ENCODE measurements around the gene STXBP1.
"Not testable (repeated sequence)": the region's sequence is repeated elsewhere in the genome, so short reads cannot be mapped to it uniquely, and the experiment has no call there.

Gene STXBP1

GRCh38 chr9:127613583-127613954, 1.5 kb downstream of the STXBP1 start:
- no peak overlapping the region for H2BK5ac ChIP-seq (ENCODE audit: low read depth, low read length, poor library complexity)
- peaks cover 9% of the 10 kb centered on the region for H3K79me1 ChIP-seq (ENCODE audit: low read length)
- H3K4me1 ChIP-seq (ENCODE audit: control insufficient read depth in 1 of 2, insufficient read depth in 2 of 2, low read length in 2 of 2) = peaks cover 4 to 8% of the 10 kb centered on the region in 2 experiments
- H3K18ac ChIP-seq (ENCODE audit: low read length) = no peak overlapping the region
- no peak for DNase-seq
- H3K4me3 ChIP-seq (ENCODE audit: low read depth, low read length) = no peak overlapping the region
- H3K4ac ChIP-seq (ENCODE audit: low read depth, low read length) = no peak overlapping the region
- H3K27ac ChIP-seq (ENCODE audit: low read depth, low read length) = no peak overlapping the region
- H2AFZ ChIP-seq (ENCODE audit: insufficient read depth, low read length, poor library complexity) = peak overlapping the region; percentile 20
- H3K27me3 ChIP-seq (ENCODE audit: insufficient read depth, low read length) = no peaks in the 10 kb centered on the region
- no peak overlapping the region for H2AK5ac ChIP-seq (ENCODE audit: low read length)
- H3K36me3 ChIP-seq (ENCODE audit: control insufficient read depth in 1 of 2, insufficient read depth in 2 of 2, low read length in 2 of 2) = no peaks in the 10 kb centered on the region
- no peak overlapping the region for H4K12ac ChIP-seq (ENCODE audit: low read depth, low read length)
- peak overlapping the region; percentile 62 for H3K4me2 ChIP-seq (ENCODE audit: low read length)
- H4K8ac ChIP-seq (ENCODE audit: low read depth, low read length) = no peak overlapping the region
- H3K9me3 ChIP-seq (ENCODE audit: insufficient read depth, low read depth, low read length) = no peaks in the 10 kb centered on the region
- peaks cover 4% of the 10 kb centered on the region for H3K79me2 ChIP-seq (ENCODE audit: control insufficient read depth, insufficient read depth, low read length, poor library complexity)
- no peak overlapping the region for H2BK12ac ChIP-seq (ENCODE audit: low read length)
- no peak overlapping the region for H3K14ac ChIP-seq (ENCODE audit: low read length)
- H3K23ac ChIP-seq (ENCODE audit: low read length) = no peak overlapping the region
- H2BK120ac ChIP-seq (ENCODE audit: insufficient read depth, low read length, poor library complexity) = no peak overlapping the region
- no peak overlapping the region for H3K9ac ChIP-seq (ENCODE audit: low read length)
- no CpG with 5 or more reads among the region's 5 CpGs for whole genome bisulfite sequencing (ENCODE audit: extremely low coverage, insufficient coverage, insufficient read length)
- H4K91ac ChIP-seq (ENCODE audit: low read depth, low read length) = no peak overlapping the region

- Histone ChIP-seq H4K91ac (ENCODE audit: low read depth, low read length) (no peak overlapping the region), H3K14ac (ENCODE audit: low read length) (no peak overlapping the region), H3K79me1 (ENCODE audit: low read length) (peaks cover 9% of the 10 kb centered on the region), H3K4me1 (ENCODE audit: control insufficient read depth in 1 of 2, insufficient read depth in 2 of 2, low read length in 2 of 2) (peaks cover 2 to 6% of the 10 kb centered on the region in 2 experiments), H3K9ac (ENCODE audit: low read length) (no peak overlapping the region), H2BK5ac (ENCODE audit: low read depth, low read length, poor library complexity) (no peak overlapping the region), H2AFZ (ENCODE audit: insufficient read depth, low read length, poor library complexity) (no peak overlapping the region), H3K4me3 (ENCODE audit: low read depth, low read length) (no peak overlapping the region), H4K12ac (ENCODE audit: low read depth, low read length) (no peak overlapping the region), H3K4me2 (ENCODE audit: low read length) (no peak overlapping the region), H2AK5ac (ENCODE audit: low read length) (no peak overlapping the region), H3K36me3 (ENCODE audit: control insufficient read depth in 1 of 2, insufficient read depth in 2 of 2, low read length in 2 of 2) (no peaks in the 10 kb centered on the region), H2BK12ac (ENCODE audit: low read length) (no peak overlapping the region), H3K79me2 (ENCODE audit: control insufficient read depth, insufficient read depth, low read length, poor library complexity) (peaks cover 4% of the 10 kb centered on the region), H3K9me3 (ENCODE audit: insufficient read depth, low read depth, low read length) (no peaks in the 10 kb centered on the region), H4K8ac (ENCODE audit: low read depth, low read length) (no peak overlapping the region), H3K27ac (ENCODE audit: low read depth, low read length) (no peak overlapping the region), H2BK120ac (ENCODE audit: insufficient read depth, low read length, poor library complexity) (no peak overlapping the region), H3K27me3 (ENCODE audit: insufficient read depth, low read length) (no peaks in the 10 kb centered on the region), H3K18ac (ENCODE audit: low read length) (no peak overlapping the region), H3K23ac (ENCODE audit: low read length) (no peak overlapping the region), H3K4ac (ENCODE audit: low read depth, low read length) (no peak overlapping the region)
- no CpG with 5 or more reads among the region's 3 CpGs for WGBS (ENCODE audit: extremely low coverage, insufficient coverage, insufficient read length)
- peak in 1 of 2 donors; percentile 33 for DNase-seq
Observed at GRCh38 chr9:127614961-127615360, 2.9 kb downstream of the STXBP1 start.

GRCh38 chr9:127621339-127621970, 9.4 kb downstream of the STXBP1 start:
- H2BK12ac ChIP-seq (ENCODE audit: low read length); H3K23ac ChIP-seq (ENCODE audit: low read length); H2BK5ac ChIP-seq (ENCODE audit: low read depth, low read length, poor library complexity); H2AK5ac ChIP-seq (ENCODE audit: low read length); H3K14ac ChIP-seq (ENCODE audit: low read length); H3K9me3 ChIP-seq (ENCODE audit: insufficient read depth, low read depth, low read length); H2BK120ac ChIP-seq (ENCODE audit: insufficient read depth, low read length, poor library complexity); H2AFZ ChIP-seq (ENCODE audit: insufficient read depth, low read length, poor library complexity); H3K4me2 ChIP-seq (ENCODE audit: low read length); H3K4ac ChIP-seq (ENCODE audit: low read depth, low read length); DNase-seq; H3K9ac ChIP-seq (ENCODE audit: low read length); H3K27me3 ChIP-seq (ENCODE audit: insufficient read depth, low read length); H3K18ac ChIP-seq (ENCODE audit: low read length); H3K79me2 ChIP-seq (ENCODE audit: control insufficient read depth, insufficient read depth, low read length, poor library complexity); H4K12ac ChIP-seq (ENCODE audit: low read depth, low read length); H3K36me3 ChIP-seq (ENCODE audit: control insufficient read depth in 1 of 2, insufficient read depth in 2 of 2, low read length in 2 of 2); H4K8ac ChIP-seq (ENCODE audit: low read depth, low read length); H3K4me1 ChIP-seq (ENCODE audit: control insufficient read depth in 1 of 2, insufficient read depth in 2 of 2, low read length in 2 of 2); H3K79me1 ChIP-seq (ENCODE audit: low read length); H3K4me3 ChIP-seq (ENCODE audit: low read depth, low read length); H3K27ac ChIP-seq (ENCODE audit: low read depth, low read length); H4K91ac ChIP-seq (ENCODE audit: low read depth, low read length): not testable (repeated sequence)
- no CpG with 5 or more reads among the region's 10 CpGs for WGBS (ENCODE audit: extremely low coverage, insufficient coverage, insufficient read length)

- H3K27me3 ChIP-seq (ENCODE audit: insufficient read depth, low read length) = no peaks in the 10 kb centered on the region
- no peak overlapping the region for H2BK120ac ChIP-seq (ENCODE audit: insufficient read depth, low read length, poor library complexity)
- no peak overlapping the region for H3K4me2 ChIP-seq (ENCODE audit: low read length)
- H3K4me3 ChIP-seq (ENCODE audit: low read depth, low read length) = no peak overlapping the region
- H3K79me2 ChIP-seq (ENCODE audit: control insufficient read depth, insufficient read depth, low read length, poor library complexity) = no peaks in the 10 kb centered on the region
- no peak overlapping the region for H3K23ac ChIP-seq (ENCODE audit: low read length)
- no peaks in the 10 kb centered on the region for H3K9me3 ChIP-seq (ENCODE audit: insufficient read depth, low read depth, low read length)
- no peak overlapping the region for H3K18ac ChIP-seq (ENCODE audit: low read length)
- no peaks in the 10 kb centered on the region for H3K4me1 ChIP-seq (ENCODE audit: control insufficient read depth in 1 of 2, insufficient read depth in 2 of 2, low read length in 2 of 2)
- H3K9ac ChIP-seq (ENCODE audit: low read length) = no peak overlapping the region
- WGBS (ENCODE audit: extremely low coverage, insufficient coverage, insufficient read length) = no CpG with 5 or more reads among the region's 8 CpGs
- H3K36me3 ChIP-seq (ENCODE audit: control insufficient read depth in 1 of 2, insufficient read depth in 2 of 2, low read length in 2 of 2) = no peaks in the 10 kb centered on the region
- no peaks in the 10 kb centered on the region for H3K79me1 ChIP-seq (ENCODE audit: low read length)
- no peak for DNase-seq
- H4K8ac ChIP-seq (ENCODE audit: low read depth, low read length) = no peak overlapping the region
- H2BK5ac ChIP-seq (ENCODE audit: low read depth, low read length, poor library complexity) = no peak overlapping the region
- no peak overlapping the region for H2BK12ac ChIP-seq (ENCODE audit: low read length)
- no peak overlapping the region for H3K27ac ChIP-seq (ENCODE audit: low read depth, low read length)
- no peak overlapping the region for H4K12ac ChIP-seq (ENCODE audit: low read depth, low read length)
- no peak overlapping the region for H3K4ac ChIP-seq (ENCODE audit: low read depth, low read length)
- H4K91ac ChIP-seq (ENCODE audit: low read depth, low read length) = no peak overlapping the region
- no peak overlapping the region for H2AFZ ChIP-seq (ENCODE audit: insufficient read depth, low read length, poor library complexity)
- H3K14ac ChIP-seq (ENCODE audit: low read length) = no peak overlapping the region
- no peak overlapping the region for H2AK5ac ChIP-seq (ENCODE audit: low read length)
Observed at GRCh38 chr9:127626752-127627493, 14.8 kb downstream of the STXBP1 start.
